GM19351 (cell line): ENCODE results near the gene SH2D7.

ENCODE experiments used
- ATAC-seq: cut with Tn5 transposase; IDR thresholded peaks from one replicate; pipeline ENCODE4 v1.9.1; 2021; ENCODE audit warnings: mild to moderate bottlenecking, moderate library complexity; ENCODE audit not compliant: unreplicated experiment

Gene SH2D7

DNA sequence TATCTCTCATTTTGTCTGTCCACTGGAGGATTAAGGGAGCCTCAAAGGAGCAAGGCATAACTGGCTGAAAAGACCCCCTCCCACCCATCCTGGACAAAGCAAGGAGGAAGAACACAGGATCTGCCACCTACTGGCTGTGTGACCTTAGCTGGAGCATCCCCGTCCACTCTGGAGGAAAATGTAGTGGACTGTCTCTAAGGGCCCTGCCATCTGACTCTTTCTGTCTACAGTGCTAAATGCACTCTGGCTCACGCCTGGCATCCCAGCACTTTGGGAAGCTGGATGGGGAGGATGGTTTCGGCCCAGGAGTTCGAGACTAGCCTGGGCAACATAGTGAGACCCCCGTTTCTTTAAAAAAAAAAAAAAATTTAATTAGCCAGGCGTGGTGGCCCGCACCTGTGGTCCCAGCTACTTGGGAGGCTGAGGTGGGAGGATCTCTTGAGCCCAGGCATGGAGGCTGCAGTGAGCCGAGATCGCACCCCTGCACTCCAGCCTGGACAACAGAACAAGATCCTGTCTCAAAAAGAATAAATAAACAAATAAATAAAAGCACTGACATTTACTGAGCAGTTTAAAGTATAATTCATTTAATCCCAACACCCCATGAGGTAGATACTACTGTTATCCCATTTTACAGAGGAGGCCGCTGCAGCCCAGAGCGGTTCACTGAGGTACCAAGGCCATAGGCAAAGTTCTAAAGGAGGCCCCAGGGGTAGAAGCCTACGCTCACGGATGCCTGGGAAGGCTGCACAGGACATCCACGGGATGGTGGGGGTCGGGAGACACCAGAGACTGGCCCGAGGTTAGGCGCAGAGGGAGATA is 15.9 kb upstream of the SH2D7 start:
- ATAC-seq = no peak

DNA sequence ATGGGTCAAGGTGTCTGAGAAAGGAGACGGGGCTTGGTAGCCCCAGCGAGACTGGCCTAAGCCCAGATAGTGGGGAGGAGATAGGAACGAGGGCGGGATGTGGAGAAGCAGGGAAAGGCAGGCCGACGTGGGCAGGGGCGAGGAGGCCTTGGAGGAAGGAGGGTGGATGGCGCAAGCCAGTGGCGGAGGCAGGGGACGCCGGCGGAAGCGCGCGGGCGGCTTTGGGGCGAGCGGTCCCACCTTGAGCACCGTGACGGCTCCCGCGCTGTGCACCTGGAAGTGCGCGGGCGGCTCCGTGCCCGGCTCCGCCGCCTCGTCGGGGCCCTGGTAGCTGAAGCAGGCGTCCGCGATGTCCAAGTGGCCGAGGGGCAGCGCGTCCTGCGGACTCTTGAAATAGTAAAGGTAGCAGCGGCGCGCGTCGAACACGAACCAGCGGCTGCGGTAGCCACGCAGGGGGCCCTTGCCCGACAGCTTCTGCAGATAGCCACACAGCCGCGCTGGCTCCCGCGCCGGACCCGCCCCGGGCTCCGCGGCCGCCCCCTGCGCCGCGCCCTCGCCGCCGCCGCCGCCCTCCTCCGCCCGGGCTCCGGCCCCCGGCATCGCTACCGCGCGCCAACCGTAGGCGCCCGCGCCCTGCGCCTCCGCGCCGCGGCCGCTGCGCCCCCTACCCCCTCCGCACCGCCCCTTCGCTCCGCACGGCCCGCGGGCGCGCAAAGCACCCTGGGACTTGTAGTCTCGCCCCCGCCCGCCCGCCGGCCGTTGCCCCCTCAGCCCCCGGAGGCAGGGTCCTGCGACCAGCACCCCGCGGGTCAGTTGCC is 15.1 kb upstream of the SH2D7 start, which contains the start of gene TBC1D2B:
Gene TBC1D2B, minus strand, starts transcription at position 659 of the 818 bp plus-strand sequence. Its CDS starts 59 bp downstream, at position 600.
- ATAC-seq = peak; percentile 75

- no peak for ATAC-seq
These were observed 14.5 kb upstream of the SH2D7 start for GRCh38 chr15:78077871-78078210.

GRCh38 chr15:78079298-78080087 is 12.9 kb upstream of the SH2D7 start:
- no peak for ATAC-seq

GRCh38 chr15:78080088-78080460 is 12.3 kb upstream of the SH2D7 start:
- ATAC-seq = no peak

DNA sequence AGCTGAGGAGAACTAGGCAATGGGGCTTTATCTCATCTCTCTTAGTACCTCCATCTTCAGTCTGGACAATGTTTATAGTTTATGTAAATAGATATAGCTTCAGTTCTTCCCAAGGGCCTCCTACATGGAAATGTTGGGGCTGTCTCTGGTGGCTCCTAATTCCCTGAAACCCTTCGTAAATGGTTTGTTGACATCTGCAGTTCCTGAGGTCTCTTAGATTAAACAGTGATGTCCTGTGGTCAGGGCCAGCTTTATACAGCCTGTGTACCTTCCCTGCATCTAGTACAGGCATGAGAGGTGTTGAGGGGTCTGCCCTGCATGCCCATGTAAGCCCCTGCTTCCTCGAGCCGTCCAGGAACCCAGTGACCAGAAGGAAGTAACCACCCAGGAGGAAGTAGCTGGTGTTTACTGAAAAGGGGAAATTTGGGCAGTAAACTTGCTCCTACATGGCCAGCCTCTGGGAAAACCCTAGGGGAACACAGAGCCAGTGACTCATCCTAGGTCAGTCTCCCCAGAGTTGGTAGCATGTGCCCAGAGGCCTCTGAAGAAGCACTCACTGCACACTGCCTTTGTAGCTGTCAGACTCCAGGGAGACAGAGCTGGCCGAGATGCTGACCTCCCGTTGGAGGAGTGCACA is 10.1 kb upstream of the SH2D7 start:
- no peak for ATAC-seq

DNA sequence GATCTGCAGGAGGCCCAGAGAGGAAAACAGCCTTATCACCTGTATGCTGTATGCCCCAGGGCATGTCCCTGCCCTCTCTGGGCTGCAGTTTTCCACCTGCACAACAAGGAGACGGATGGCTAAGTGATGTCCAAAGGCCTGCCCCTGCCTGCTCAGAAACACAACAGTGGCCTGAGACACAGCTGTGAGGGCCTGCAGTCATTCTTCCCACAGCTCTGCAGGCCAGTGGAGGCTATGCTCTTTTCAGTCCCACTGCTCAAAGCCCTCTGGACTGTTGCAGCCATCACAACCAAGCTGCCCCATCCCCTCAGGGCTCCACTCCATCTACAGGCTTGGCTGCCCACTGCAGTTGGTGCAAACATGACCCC is 9.6 kb upstream of the SH2D7 start:
- no peak for ATAC-seq

- ATAC-seq = no peak
These were observed 9.2 kb upstream of the SH2D7 start for GRCh38 chr15:78083186-78083585.

DNA sequence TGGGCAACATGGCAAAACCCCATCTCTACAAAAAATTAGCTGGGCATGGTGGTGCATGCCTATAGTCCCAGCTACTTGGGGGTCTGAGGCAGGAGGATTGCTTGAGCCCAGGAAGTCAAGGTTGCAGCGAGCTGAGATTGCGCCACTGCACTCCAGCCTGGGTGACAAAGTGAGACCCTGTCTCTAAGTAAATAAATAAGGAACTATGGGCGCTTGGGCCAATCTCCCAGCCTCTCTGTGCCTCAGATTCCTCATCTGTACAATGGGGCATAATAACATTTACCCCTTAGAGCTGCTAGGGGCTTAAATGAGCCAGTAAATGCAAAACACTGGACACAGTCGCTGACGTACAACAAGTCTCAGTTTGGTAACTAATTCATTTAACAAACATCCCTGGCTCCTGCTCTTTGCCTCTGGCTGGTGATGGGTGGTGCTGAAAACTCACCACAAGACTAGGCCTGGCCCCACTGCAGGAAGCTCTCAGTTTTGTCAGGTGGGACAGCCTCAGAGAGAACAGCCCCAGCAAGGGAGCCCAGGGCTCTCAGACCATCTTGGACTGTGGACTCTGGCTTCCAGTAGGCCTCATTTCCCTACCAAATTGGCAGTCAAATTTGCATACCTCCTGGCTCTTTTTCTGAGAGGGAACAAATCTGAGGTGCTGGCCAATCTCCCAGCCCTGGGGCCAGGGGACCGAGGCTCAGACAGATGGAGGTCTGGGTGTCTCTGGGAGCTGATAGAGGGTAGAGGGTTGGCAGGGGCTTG is 8.5 kb upstream of the SH2D7 start:
- no peak for ATAC-seq

DNA sequence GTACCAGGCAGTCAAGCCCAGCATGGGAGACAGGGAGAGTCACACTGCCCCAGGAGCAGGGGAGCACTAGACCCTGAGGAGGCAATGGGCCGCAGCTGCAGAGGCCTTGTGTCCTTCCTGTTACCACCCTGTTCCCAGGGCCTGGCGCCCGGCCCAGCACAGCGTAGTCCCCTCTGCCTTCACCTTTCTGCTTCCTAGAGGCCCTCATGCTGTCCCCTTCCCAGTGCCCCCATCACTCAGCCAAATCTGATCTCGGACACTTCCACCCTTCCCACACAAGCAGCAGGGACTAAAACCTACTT is 8.0 kb upstream of the SH2D7 start:
- no peak for ATAC-seq

DNA sequence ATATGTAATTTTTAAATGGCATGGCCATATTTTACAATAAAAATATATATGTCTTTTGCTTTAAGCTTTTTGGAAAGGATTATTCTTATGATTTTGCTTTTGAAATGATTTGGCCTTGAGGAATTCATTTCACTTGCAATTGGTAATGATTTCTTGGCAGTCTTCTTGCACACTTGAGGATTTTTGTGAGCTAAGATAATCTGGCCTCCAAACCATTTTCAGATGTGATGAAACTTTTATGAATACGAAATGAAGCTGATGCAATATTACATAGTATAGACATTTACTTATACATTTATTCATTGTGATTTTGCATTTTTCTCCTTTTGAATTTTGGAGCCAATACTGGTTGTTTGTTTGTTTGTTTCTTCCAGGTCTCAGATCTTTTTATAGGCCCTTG is 6.4 kb upstream of the SH2D7 start:
- no peak for ATAC-seq

DNA sequence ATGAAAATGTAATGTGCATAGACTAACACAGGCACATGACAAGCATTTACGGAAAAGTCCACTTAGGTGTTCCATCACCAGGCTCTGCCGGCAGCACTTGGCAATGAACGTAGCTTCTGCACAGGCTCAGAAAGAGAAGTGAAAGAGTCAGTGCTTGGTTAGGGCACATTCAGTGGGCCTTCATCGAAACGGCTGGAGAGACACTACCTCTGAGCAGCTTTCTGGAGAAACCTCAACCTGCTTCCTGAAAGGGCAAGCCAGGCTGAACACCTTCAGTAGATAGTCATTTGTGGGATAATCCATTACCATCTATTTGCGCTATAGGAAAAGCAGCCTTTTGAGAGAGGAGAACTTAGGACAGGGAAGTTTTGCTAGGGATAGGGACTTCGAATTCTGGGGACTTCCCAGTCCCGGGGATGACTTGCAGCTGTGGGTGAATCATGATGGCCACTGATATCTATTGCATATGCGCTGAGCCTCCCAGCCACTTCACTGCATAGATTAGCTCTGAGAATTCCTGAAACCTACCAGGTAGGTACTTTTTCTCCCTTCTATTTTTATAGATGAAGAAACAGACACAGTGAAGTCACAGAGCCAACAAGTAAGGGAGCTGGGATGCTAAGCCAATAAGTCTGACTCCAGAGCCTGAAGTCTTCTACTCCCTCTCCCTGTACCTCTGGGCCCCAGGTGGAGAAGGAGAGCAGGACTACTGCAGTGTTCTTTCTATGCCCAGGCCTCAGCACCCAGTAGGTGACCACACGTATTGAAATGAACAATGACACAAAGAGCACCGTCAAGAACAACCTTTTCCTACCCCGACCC is 4.2 kb upstream of the SH2D7 start:
- peak; percentile 75 for ATAC-seq

DNA sequence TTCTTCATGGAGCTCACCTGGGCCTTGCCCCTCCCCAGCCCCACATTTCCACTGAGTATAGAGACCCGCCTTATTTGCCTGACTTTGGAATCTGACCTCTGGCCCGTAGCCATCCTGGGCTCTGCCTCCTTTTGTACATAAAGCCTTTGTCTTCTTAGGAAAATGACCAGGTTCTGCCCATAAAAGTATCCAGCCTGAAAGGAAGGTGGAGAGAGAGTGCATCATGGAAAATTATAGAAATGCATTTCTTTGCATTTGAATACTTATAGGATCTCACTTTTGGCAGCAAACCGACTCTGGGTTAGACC is 3.6 kb upstream of the SH2D7 start:
- no peak for ATAC-seq

DNA sequence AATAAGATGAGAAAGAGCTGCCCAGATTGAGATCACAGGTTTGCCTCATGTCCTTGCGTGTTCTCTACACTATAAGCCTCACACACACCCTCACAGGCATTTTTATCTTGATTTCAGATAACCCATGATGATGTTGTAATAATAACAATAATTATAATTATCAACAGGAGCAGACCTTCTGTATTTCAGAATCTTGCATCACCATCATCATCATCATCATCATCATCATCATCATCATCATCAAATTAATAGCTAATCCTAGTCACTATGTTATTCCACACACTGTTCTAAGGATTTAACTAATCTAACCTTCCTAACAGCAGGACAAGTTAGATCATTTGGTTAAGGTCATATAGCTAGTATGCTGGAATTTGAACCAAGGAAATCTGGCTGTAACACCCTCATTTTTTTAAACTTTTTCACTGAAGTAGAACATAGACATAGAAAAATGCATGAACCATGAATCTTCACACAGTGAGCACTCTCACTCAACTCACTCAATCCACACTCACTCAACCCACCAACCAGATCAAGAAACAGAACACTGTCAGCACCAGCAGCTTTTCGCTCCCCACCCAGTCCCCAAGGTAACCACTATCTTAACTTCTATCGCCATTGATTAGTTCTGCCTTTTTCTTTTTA is 1.8 kb upstream of the SH2D7 start:
- no peak for ATAC-seq

DNA sequence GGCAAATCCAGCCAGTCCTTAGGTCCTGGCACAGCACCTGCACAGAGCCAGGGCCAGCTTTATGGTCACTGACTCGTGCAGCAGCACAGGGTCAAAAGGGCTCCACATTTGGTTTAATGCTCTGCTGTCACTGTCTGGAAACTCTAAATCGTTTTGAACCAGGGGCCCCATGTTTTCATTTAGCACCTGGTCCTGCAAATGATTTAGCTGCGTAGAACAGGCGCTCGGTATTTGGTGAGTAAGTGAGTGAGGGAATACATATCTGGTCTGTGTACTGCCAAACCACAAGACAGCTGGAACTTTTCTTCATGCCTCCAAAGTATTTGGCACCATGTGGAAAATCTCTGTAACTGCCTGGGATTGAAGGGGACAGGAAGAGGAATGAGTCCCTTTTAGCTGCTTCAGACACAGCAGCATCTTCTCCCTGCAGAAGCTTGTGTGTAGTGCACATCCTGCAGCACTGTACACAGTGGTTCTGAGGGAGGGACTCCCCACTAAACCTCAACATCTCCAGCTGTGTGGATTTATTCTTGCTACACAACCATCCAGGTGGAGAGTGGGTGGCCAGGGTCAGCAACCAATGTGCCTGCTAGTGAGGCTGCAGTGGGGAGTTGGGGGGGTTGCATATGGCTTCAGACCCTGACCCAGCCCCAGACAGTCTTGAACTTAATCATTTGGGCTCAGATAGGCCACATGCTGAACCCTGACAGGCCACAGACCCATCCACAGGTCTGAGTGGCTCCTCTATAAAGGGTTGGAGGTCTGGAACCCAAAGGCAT is 1.1 kb downstream of the SH2D7 start:
- ATAC-seq = no peak

GRCh38 chr15:78097667-78098066 is 5.3 kb downstream of the SH2D7 start:
- no peak for ATAC-seq

GRCh38 chr15:78098131-78098755 is 5.9 kb downstream of the SH2D7 start:
- no peak for ATAC-seq

GRCh38 chr15:78100886-78101285 is 8.5 kb downstream of the SH2D7 start:
- no peak for ATAC-seq
